HT-29 (cell line): ENCODE data around the gene RAB40A. TPM values are rescaled to one million over a fixed set of nuclear protein-coding genes. Genes with fewer than 3 reads are reported as not detected.

Experiments used
- DNase-seq: peaks from one replicate; pipeline ENCODE4 v3.0.0-alpha.2; 2015; ENCODE audit warnings: low spot score
- total RNA-seq: library from RNA; depleted of rRNA; stranded (reverse); fragments of >200 nt; shearing (Covaris generic); gene quantifications from 2 replicates; pipeline ENCODE4 v1.2.3, GENCODE V29; 2014; rRNA removed

Gene RAB40A
- not detected in 2 replicates for total RNA-seq

DNA sequence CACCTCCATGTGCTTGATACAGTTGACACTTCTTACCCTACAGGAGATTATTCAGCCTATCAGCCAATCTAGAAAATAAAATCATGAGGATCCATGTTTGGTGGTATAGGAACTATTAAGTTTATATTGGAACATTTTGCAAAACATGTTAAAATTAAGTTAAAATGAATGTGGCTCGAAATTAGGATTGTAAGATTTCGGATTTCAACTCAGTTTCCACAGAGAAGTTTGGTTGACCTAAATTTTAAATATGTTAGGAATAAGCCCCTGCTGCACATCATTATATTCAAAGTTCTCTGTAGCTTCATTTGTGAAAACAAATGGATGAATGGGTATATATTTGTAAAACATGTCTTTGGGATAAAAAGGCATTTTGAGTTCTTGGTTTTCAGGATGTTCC, at the start of gene RAB40A:
Gene RAB40A (minus strand): TSS at position 101 of the 400 bp plus-strand sequence. CDS start 18,733 bp downstream, outside the sequence.
- no peak for DNase-seq

GRCh38 chrX:103565752-103566151, 46.5 kb upstream of the RAB40A start:
- DNase-seq, result no peak

- no peak for DNase-seq
Measured at GRCh38 chrX:103565197-103565596, 45.9 kb upstream of the RAB40A start.

- no peak for DNase-seq
Measured at GRCh38 chrX:103562801-103563200, 43.5 kb upstream of the RAB40A start.

DNA sequence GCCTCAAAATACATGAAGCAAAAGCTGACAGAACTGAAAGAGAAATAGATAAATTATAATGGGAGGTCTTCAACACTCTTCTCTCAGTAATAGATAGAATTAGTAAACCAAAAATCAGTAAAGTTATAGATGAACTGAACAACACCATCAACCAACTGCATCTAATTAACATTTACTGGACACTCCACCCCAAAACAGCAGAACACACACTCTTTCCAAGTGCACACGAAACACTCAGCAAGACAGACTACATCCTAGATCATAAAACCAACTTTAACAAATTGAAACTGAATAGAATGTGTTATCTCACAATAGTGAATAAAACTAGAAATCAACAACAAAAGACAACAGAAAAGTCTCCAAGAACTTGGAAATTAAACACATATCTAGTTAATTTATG, 41.0 kb upstream of the RAB40A start:
- DNase-seq, result no peak

DNA sequence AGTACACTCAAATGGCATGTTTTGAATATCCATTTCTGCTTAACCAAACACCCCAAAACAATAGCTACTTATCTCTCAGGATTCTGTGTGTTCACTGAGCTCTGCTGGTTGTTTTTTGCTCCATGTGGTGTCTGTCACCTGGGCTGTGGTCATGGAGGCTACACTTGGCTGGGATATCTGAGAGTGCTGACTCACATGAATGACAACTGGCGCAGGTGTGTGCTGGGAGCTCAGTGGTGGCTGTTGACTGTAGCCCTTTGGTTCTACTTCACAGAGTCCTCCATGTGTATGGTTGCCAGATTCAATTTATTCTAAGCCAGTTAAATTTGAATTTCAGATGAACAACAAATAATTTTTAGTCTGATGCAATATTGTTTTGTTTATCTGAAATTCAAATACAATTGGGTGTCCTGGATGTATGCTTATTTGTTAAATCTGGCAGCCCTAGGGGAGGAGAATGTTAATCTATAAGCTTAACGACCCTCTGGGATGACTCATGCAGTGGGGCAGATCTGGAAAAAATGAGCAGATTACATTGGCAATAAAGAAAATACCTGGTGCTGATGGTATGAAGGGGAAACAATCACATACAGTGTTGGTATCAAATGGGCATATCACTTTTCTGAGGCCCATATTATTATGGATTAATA, 37.8 kb upstream of the RAB40A start:
- DNase-seq, result no peak

- DNase-seq, result no peak
Measured at GRCh38 chrX:103554687-103555424, 35.6 kb upstream of the RAB40A start.

GRCh38 chrX:103552236-103552635, 32.9 kb upstream of the RAB40A start:
- DNase-seq, result no peak

GRCh38 chrX:103550415-103551051, 31.2 kb upstream of the RAB40A start:
- no peak for DNase-seq

- no peak for DNase-seq
Measured at GRCh38 chrX:103549916-103550315, 30.6 kb upstream of the RAB40A start.

GRCh38 chrX:103540145-103540544, 20.9 kb upstream of the RAB40A start:
- no peak for DNase-seq

- DNase-seq, result no peak
Measured at GRCh38 chrX:103539695-103540094, 20.4 kb upstream of the RAB40A start.

DNA sequence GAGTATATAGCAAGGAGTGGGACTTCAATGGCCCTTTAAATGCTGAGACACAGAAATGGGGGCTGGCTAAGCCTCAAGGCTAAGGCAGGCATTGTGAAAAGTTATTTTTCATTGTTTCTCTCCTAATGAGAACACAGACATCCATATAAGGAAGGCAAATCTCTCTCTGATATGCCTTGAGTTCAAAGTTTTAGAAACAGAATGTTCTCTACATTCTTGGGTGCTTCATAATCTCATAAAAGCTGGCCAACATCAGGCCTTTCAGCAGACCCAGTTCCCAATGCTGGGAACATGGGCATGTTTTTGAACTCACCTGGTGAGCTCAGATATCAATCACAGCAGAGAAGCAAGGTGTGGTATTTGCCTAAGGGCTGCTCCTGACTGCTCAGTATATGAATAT, 19.4 kb upstream of the RAB40A start:
- DNase-seq, result no peak

- no peak for DNase-seq
Measured at GRCh38 chrX:103537871-103538387, 18.6 kb upstream of the RAB40A start.

DNA sequence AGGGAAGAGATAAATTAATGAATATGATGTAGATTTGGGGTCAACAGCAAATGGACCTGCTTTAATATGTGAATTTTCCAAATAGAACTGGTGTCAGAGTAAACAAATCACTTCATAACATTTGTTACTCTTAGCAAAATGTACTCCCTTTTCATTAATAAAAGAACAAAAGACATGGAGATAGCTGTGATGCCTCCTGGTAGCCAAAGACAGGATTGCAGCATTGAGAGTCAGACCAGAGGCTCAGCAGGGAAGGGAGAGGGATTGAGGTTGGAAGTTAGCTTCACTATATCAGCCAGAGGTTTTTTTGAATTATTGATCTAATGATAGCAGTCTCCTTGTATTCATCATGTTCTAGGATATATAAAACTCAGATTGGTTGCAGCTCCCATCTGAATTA, 17.4 kb upstream of the RAB40A start:
- DNase-seq, result no peak

DNA sequence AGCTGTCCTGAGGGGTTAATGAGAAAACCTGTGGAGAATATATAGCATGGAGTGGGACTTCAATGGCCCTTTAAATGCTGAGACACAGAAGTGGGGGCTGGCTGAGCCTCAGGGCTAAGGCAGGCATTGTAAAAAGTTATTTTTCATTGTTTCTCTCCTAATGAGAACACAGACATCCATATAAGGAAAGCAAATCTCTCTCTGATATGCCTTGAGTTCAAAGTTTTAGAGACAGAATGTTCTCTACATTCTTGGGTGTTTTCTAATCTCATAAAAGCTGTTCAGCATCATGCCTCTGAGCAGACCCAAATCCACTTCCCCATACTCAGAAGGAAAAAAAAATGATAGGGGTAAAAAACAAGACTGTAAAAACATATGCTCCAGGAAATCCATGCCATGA, 16.8 kb upstream of the RAB40A start:
- DNase-seq, result no peak

DNA sequence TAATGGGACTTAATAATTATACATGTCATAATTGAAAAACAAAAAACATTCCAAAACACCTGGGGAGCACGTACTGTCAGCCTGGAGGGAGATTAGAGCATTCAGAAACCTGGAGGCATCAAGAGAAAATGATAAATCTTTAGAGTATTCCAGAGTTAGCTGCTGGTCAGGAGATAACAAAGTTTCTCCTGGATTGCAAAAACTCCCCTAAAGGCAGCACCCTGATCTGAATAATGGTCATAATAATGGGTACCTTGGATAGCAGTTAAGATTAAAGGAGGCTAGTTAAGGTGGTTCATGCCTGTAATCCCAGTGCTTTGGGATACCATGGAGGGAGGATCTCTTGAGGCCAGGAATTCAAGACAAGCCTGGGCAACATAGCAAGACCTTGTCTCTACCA, 15.9 kb upstream of the RAB40A start:
- DNase-seq, result no peak

DNA sequence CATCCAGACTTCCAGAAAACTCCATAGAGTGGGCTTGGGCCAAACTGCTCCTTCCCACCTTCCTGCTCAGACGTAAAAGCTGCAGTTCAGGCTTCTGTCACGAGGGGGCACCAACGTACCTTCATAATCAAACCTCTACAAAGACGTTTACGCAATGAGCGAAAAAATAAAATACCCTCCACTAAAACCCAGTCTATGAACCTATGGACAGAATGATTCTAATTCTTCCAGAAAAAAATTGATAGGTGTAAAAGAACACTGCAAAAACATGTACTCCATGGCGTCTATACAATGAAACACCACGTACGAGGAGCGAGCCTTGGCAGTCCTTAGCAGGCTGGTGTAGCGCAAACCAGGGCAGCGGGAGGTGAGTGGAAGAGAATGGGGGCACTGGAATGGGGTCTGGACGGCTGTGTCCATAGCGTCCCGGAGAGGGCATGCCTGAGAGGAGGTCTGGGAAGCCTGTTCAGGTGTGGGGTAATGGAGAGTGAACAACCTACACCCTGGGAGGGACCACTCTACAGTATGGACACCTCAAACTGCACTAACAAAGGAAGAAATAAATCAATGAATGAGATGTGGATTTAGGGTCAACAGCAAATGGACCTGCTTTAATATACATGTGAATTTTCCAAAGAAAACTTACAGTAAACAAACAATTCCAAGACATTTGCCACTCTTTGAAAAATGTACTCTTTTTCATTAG, 14.4 kb upstream of the RAB40A start:
- peak; percentile 82 for DNase-seq

GRCh38 chrX:103531002-103531401, 11.7 kb upstream of the RAB40A start:
- DNase-seq, result no peak

DNA sequence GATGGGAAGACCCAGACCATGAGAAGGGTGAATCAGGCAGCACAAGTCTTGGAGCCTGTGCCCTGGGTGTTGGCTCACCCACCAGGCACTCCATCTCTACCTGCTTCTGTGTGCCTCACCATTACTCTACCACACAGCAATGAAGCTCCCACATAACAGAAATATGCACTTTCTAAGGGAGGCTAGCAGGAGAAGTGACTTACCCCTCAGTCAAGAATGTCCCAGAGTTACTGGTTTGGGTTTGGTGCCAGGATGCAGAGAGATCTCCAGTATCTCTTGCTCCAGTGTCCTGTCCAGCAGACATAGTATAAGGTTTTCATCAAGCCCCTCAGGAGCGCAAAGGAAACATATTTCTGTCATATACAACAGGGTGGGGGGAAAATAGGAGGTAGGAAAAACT, 11.3 kb upstream of the RAB40A start:
- DNase-seq, result no peak

DNA sequence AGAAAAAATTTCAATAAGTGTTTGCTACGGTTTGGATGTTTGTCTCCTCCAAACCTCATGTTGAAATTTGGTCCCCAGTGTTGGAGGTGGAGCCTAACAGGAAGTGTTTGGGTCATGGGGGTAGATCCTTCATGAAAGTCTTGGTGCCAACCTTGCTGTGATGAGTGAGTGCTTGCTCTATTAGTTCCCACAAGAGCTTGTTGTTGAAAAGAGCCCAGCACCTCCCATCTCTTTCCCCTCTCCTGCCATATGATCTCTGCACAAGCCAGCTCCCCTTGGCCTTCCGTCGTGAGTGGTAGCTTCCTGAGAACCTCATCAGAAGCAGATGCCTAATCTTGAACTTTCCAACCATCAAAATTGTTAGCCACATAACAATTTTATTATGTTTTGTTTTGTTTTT, 10.3 kb upstream of the RAB40A start:
- DNase-seq, result no peak

DNA sequence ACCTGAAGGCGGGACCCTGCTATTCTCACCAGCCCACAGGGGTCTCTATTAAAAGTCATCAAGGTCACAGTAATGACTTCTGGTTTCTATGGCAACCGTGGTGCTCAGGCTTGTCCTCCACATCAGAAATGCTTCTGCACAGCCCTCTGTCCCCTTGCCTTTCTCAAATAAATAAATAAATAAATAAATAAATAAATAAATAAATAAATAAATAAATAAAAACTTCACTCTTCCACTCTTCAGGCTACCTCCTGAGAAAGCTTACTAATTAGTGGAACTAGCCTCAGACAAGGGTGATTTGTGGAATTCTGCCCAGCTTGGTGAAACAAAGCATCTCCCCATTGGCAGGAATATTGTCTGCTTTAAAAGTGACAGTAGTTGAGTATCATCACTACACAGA, 5.5 kb upstream of the RAB40A start:
- DNase-seq, result no peak
